ENCODE data around the gene SYNE2. TPM values are rescaled to one million over a fixed set of nuclear protein-coding genes. Genes with fewer than 3 reads are reported as not detected.

The SYNE2 gene
- total and polyA plus RNA-seq, 10 of the 15 experiments (the other 5 are each of a cell fraction or from before 2014, with no cell fraction given): 2.1 to 52.7 (median 38.1) TPM

- BruUV-seq (replicated peaks): no TSS peak
- no peak for DNase-seq (ENCODE audit: low read depth, low spot score)
- no peak overlapping the region for H3K4me2 ChIP-seq (ENCODE audit: control insufficient read depth, insufficient read depth)
- intact Hi-C loops (cut with micrococcal nuclease; ENCODE audit: unreplicated experiment) (loop anchor here (5.0 kb wide), 1 partner anchor 34 kb away; no protein-coding TSS in a partner anchor), in situ Hi-C loops (cut with MboI) (no loop called here)
- ChIA-PET POLR2A (no interaction called here), CTCF (no interaction called here), RAD21 (ENCODE audit: unreplicated experiment) (interaction anchor here (2.9 kb wide), 1 partner anchor 38 kb away, joined by 12 read pairs; no protein-coding TSS in a partner anchor), SMC1A (ENCODE audit: uncharacterized antibody, unreplicated experiment) (interaction anchor here (1.0 kb wide), 1 partner anchor 36 kb away, joined by 3 read pairs; no protein-coding TSS in a partner anchor)
- no peak overlapping the region for H3K9ac ChIP-seq (ENCODE audit: control insufficient read depth, insufficient read depth, low read length)
- H3K36me3 ChIP-seq (ENCODE audit: control insufficient read depth in 2 of 2, insufficient read depth in 2 of 2, low read length in 1 of 2): peaks cover 3 to 7% of the 10 kb centered on the region in 2 experiments; a peak in 3 of 4 replicates
- 95% methylated on average over 3 of the region's 3 CpGs for WGBS (ENCODE audit: insufficient coverage, insufficient replicate concordance, low lambda C conversion rate, missing lambda C conversion rate)
- no peak overlapping the region for H3K4me3 ChIP-seq
- no peaks in the 10 kb centered on the region for H3K9me3 ChIP-seq (replicated peaks; ENCODE audit: control insufficient read depth, insufficient read depth, low read length)
- no peak overlapping the region for H2AFZ ChIP-seq (ENCODE audit: control insufficient read depth, low read depth, low read length)
- H4K20me1 ChIP-seq (ENCODE audit: control insufficient read depth, insufficient read depth): no peaks in the 10 kb centered on the region
- TF ChIP-seq POLR2AphosphoS5 (IDR thresholded peaks at IDR 0.05; ENCODE audit: low read length) (no peak), HCFC1 (IDR thresholded peaks at IDR 0.05; ENCODE audit: low read length) (no peak), ZNF384 (IDR thresholded peaks at IDR 0.05; ENCODE audit: borderline replicate concordance, low read depth, low read length) (no peak), BRCA1 (IDR thresholded peaks at IDR 0.05; ENCODE audit: low read depth, low read length) (no peak), NR2C2 (IDR thresholded peaks at IDR 0.05; ENCODE audit: borderline replicate concordance, control insufficient read depth, insufficient read length, low read depth) (no peak), NFYB (IDR thresholded peaks at IDR 0.05; ENCODE audit: insufficient read depth, low read depth, low read length) (no peak), ZBTB4 (CRISPR knock-in tag; IDR thresholded peaks at IDR 0.05) (no peak), ZBTB33 (IDR thresholded peaks at IDR 0.05) (no peak), ZNF217 (IDR thresholded peaks at IDR 0.05) (no peak), BHLHE40 (IDR thresholded peaks at IDR 0.05; ENCODE audit: borderline replicate concordance in 1 of 2, low read depth in 2 of 2, low read length in 1 of 2) (no peak), CBX3 (IDR thresholded peaks at IDR 0.05; ENCODE audit: borderline replicate concordance, low read depth) (no peak), RCOR1 (conservative IDR thresholded peaks at IDR 0.05; ENCODE audit: low read depth, low read length) (no peak), SREBF1 (IDR thresholded peaks at IDR 0.05; ENCODE audit: low read length) (no peak), ZZZ3 (IDR thresholded peaks at IDR 0.05; ENCODE audit: control insufficient read depth, insufficient read length, low read depth) (no peak), IRF4 (IDR thresholded peaks at IDR 0.05; ENCODE audit: low read depth, low read length) (no peak), BMI1 (IDR thresholded peaks at IDR 0.05; ENCODE audit: borderline replicate concordance) (no peak), CHD1 (IDR thresholded peaks at IDR 0.05; ENCODE audit: low read depth, low read length) (no peak), TCF7 (IDR thresholded peaks at IDR 0.05; ENCODE audit: borderline replicate concordance) (no peak), FOXM1 (IDR thresholded peaks at IDR 0.05; ENCODE audit: low read depth, low read length) (no peak)
- H3K27me3 ChIP-seq (replicated peaks in 1 of 2; ENCODE audit: control insufficient read depth in 2 of 2, insufficient read depth in 2 of 2, low read length in 1 of 2): no peaks in the 10 kb centered on the region
- no peak overlapping the region for H3K27ac ChIP-seq (ENCODE audit: control insufficient read depth, insufficient read depth)
- H3K4me1 ChIP-seq (ENCODE audit: control insufficient read depth, insufficient read depth, low read length): peaks cover 30% of the 10 kb centered on the region
- ATAC-seq: no peak
- FAIRE-seq: no peak
- H3K79me2 ChIP-seq (ENCODE audit: control insufficient read depth, insufficient read depth, low read length): no peaks in the 10 kb centered on the region; the same call in none of the 2 replicates
These were observed 345.2 kb downstream of the SYNE2 start for GRCh38 chr14:64197996-64198395.
